ENCODE measurements around the gene NBEAL2. TPM values are rescaled to one million over a fixed set of nuclear protein-coding genes. Genes with fewer than 3 reads are reported as not detected.

The NBEAL2 gene
- total and polyA plus RNA-seq, 2 of the 8 experiments (the other 6 are each of a cell fraction or from before 2014, with no cell fraction given), result 27.3 to 46.9 TPM

DNA sequence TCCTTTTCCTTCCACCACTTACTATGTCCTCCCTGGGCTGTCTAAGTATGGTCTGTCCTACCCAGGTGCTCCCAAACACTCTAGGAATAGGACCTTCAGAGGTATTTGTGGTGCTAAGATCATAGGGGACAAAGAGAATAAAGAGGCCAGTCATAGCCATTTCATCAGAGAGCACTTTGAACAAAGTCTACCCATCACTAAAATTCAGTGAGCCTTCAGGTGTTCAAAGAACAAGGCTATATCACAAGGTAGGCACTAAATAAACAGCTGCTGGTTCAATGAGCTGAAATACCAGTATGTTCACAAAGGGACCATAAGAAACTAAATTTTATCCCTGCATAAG, 38.8 kb downstream of the NBEAL2 start (continued):
- TF ChIP-seq, protein P1, sequence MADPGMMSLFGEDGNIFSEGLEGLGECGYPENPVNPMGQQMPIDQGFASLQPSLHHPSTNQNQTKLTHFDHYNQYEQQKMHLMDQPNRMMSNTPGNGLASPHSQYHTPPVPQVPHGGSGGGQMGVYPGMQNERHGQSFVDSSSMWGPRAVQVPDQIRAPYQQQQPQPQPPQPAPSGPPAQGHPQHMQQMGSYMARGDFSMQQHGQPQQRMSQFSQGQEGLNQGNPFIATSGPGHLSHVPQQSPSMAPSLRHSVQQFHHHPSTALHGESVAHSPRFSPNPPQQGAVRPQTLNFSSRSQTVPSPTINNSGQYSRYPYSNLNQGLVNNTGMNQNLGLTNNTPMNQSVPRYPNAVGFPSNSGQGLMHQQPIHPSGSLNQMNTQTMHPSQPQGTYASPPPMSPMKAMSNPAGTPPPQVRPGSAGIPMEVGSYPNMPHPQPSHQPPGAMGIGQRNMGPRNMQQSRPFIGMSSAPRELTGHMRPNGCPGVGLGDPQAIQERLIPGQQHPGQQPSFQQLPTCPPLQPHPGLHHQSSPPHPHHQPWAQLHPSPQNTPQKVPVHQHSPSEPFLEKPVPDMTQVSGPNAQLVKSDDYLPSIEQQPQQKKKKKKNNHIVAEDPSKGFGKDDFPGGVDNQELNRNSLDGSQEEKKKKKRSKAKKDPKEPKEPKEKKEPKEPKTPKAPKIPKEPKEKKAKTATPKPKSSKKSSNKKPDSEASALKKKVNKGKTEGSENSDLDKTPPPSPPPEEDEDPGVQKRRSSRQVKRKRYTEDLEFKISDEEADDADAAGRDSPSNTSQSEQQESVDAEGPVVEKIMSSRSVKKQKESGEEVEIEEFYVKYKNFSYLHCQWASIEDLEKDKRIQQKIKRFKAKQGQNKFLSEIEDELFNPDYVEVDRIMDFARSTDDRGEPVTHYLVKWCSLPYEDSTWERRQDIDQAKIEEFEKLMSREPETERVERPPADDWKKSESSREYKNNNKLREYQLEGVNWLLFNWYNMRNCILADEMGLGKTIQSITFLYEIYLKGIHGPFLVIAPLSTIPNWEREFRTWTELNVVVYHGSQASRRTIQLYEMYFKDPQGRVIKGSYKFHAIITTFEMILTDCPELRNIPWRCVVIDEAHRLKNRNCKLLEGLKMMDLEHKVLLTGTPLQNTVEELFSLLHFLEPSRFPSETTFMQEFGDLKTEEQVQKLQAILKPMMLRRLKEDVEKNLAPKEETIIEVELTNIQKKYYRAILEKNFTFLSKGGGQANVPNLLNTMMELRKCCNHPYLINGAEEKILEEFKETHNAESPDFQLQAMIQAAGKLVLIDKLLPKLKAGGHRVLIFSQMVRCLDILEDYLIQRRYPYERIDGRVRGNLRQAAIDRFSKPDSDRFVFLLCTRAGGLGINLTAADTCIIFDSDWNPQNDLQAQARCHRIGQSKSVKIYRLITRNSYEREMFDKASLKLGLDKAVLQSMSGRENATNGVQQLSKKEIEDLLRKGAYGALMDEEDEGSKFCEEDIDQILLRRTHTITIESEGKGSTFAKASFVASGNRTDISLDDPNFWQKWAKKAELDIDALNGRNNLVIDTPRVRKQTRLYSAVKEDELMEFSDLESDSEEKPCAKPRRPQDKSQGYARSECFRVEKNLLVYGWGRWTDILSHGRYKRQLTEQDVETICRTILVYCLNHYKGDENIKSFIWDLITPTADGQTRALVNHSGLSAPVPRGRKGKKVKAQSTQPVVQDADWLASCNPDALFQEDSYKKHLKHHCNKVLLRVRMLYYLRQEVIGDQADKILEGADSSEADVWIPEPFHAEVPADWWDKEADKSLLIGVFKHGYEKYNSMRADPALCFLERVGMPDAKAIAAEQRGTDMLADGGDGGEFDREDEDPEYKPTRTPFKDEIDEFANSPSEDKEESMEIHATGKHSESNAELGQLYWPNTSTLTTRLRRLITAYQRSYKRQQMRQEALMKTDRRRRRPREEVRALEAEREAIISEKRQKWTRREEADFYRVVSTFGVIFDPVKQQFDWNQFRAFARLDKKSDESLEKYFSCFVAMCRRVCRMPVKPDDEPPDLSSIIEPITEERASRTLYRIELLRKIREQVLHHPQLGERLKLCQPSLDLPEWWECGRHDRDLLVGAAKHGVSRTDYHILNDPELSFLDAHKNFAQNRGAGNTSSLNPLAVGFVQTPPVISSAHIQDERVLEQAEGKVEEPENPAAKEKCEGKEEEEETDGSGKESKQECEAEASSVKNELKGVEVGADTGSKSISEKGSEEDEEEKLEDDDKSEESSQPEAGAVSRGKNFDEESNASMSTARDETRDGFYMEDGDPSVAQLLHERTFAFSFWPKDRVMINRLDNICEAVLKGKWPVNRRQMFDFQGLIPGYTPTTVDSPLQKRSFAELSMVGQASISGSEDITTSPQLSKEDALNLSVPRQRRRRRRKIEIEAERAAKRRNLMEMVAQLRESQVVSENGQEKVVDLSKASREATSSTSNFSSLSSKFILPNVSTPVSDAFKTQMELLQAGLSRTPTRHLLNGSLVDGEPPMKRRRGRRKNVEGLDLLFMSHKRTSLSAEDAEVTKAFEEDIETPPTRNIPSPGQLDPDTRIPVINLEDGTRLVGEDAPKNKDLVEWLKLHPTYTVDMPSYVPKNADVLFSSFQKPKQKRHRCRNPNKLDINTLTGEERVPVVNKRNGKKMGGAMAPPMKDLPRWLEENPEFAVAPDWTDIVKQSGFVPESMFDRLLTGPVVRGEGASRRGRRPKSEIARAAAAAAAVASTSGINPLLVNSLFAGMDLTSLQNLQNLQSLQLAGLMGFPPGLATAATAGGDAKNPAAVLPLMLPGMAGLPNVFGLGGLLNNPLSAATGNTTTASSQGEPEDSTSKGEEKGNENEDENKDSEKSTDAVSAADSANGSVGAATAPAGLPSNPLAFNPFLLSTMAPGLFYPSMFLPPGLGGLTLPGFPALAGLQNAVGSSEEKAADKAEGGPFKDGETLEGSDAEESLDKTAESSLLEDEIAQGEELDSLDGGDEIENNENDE (IDR thresholded peaks at IDR 0.05; ENCODE audit: insufficient replicate concordance, low read length), result no peak
- TF ChIP-seq RNF2 (IDR thresholded peaks at IDR 0.05; ENCODE audit: borderline replicate concordance, low read depth, low read length, missing control alignments, poor library complexity, severe bottlenecking) (no peak), BRCA1 (IDR thresholded peaks at IDR 0.05; ENCODE audit: low read depth, low read length) (no peak), CHD1 (IDR thresholded peaks at IDR 0.05; ENCODE audit: low read depth, low read length) (no peak), CBX8 (IDR thresholded peaks at IDR 0.05; ENCODE audit: borderline replicate concordance, low read depth, low read length) (no peak)
- TF ChIP-seq, protein P2, sequence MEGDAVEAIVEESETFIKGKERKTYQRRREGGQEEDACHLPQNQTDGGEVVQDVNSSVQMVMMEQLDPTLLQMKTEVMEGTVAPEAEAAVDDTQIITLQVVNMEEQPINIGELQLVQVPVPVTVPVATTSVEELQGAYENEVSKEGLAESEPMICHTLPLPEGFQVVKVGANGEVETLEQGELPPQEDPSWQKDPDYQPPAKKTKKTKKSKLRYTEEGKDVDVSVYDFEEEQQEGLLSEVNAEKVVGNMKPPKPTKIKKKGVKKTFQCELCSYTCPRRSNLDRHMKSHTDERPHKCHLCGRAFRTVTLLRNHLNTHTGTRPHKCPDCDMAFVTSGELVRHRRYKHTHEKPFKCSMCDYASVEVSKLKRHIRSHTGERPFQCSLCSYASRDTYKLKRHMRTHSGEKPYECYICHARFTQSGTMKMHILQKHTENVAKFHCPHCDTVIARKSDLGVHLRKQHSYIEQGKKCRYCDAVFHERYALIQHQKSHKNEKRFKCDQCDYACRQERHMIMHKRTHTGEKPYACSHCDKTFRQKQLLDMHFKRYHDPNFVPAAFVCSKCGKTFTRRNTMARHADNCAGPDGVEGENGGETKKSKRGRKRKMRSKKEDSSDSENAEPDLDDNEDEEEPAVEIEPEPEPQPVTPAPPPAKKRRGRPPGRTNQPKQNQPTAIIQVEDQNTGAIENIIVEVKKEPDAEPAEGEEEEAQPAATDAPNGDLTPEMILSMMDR (IDR thresholded peaks at IDR 0.05; ENCODE audit: control extremely low read depth in 1 of 3, insufficient read depth in 1 of 3, low read depth in 1 of 3, low read length in 3 of 3), result no peak
- TF ChIP-seq, protein P3, sequence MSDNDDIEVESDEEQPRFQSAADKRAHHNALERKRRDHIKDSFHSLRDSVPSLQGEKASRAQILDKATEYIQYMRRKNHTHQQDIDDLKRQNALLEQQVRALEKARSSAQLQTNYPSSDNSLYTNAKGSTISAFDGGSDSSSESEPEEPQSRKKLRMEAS (IDR thresholded peaks at IDR 0.05), result no peak
